ENCODE results near the gene ANTXRL. TPM values are rescaled to one million over a fixed set of nuclear protein-coding genes. Genes with fewer than 3 reads are reported as not detected.

Gene ANTXRL
- total and polyA plus RNA-seq, 10 of the 15 experiments (the other 5 are each of a cell fraction or from before 2014, with no cell fraction given), result not detected

DNA sequence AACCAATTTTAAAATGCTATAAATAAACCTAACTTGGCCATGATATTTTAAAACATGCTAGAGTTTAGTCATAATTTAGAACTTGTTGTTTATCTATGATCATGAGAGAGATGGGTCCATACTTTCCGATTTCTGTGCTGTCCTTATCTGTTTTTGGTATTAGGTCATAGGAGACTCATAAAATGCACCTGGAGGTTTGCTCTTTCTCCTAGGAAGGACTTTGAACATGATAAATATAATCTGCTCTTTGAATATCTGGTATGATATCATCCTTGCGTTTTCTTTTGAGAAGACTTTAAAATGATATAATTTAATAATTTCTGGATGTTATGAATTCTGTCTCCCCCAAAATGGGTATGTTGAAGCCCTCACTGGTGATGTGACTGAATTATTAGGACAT lies 9.0 kb upstream of the ANTXRL start:
- TF ChIP-seq SREBF2 (IDR thresholded peaks at IDR 0.05; ENCODE audit: low read length), result no peak
- no peak for TF ChIP-seq NFYA (IDR thresholded peaks at IDR 0.05; ENCODE audit: borderline replicate concordance, low read depth, low read length)
- TF ChIP-seq TAF1 (IDR thresholded peaks at IDR 0.05; ENCODE audit: borderline replicate concordance, low read depth, low read length), result no peak
- TF ChIP-seq TCF7 (IDR thresholded peaks at IDR 0.05; ENCODE audit: borderline replicate concordance), result no peak
- TF ChIP-seq RB1 (IDR thresholded peaks at IDR 0.05; ENCODE audit: borderline replicate concordance), result no peak
- no peak for TF ChIP-seq SIX5 (IDR thresholded peaks at IDR 0.05; ENCODE audit: low read depth, low read length, severe bottlenecking)
- TF ChIP-seq, protein P1, sequence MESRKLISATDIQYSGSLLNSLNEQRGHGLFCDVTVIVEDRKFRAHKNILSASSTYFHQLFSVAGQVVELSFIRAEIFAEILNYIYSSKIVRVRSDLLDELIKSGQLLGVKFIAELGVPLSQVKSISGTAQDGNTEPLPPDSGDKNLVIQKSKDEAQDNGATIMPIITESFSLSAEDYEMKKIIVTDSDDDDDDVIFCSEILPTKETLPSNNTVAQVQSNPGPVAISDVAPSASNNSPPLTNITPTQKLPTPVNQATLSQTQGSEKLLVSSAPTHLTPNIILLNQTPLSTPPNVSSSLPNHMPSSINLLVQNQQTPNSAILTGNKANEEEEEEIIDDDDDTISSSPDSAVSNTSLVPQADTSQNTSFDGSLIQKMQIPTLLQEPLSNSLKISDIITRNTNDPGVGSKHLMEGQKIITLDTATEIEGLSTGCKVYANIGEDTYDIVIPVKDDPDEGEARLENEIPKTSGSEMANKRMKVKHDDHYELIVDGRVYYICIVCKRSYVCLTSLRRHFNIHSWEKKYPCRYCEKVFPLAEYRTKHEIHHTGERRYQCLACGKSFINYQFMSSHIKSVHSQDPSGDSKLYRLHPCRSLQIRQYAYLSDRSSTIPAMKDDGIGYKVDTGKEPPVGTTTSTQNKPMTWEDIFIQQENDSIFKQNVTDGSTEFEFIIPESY (IDR thresholded peaks at IDR 0.05), result no peak
- no peak for TF ChIP-seq SP1 (IDR thresholded peaks at IDR 0.05; ENCODE audit: low read depth, low read length)
- TF ChIP-seq, protein P2, sequence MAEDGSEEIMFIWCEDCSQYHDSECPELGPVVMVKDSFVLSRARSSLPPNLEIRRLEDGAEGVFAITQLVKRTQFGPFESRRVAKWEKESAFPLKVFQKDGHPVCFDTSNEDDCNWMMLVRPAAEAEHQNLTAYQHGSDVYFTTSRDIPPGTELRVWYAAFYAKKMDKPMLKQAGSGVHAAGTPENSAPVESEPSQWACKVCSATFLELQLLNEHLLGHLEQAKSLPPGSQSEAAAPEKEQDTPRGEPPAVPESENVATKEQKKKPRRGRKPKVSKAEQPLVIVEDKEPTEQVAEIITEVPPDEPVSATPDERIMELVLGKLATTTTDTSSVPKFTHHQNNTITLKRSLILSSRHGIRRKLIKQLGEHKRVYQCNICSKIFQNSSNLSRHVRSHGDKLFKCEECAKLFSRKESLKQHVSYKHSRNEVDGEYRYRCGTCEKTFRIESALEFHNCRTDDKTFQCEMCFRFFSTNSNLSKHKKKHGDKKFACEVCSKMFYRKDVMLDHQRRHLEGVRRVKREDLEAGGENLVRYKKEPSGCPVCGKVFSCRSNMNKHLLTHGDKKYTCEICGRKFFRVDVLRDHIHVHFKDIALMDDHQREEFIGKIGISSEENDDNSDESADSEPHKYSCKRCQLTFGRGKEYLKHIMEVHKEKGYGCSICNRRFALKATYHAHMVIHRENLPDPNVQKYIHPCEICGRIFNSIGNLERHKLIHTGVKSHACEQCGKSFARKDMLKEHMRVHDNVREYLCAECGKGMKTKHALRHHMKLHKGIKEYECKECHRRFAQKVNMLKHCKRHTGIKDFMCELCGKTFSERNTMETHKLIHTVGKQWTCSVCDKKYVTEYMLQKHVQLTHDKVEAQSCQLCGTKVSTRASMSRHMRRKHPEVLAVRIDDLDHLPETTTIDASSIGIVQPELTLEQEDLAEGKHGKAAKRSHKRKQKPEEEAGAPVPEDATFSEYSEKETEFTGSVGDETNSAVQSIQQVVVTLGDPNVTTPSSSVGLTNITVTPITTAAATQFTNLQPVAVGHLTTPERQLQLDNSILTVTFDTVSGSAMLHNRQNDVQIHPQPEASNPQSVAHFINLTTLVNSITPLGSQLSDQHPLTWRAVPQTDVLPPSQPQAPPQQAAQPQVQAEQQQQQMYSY (CRISPR knock-in tag; IDR thresholded peaks at IDR 0.05), result no peak
- TF ChIP-seq, protein P3, sequence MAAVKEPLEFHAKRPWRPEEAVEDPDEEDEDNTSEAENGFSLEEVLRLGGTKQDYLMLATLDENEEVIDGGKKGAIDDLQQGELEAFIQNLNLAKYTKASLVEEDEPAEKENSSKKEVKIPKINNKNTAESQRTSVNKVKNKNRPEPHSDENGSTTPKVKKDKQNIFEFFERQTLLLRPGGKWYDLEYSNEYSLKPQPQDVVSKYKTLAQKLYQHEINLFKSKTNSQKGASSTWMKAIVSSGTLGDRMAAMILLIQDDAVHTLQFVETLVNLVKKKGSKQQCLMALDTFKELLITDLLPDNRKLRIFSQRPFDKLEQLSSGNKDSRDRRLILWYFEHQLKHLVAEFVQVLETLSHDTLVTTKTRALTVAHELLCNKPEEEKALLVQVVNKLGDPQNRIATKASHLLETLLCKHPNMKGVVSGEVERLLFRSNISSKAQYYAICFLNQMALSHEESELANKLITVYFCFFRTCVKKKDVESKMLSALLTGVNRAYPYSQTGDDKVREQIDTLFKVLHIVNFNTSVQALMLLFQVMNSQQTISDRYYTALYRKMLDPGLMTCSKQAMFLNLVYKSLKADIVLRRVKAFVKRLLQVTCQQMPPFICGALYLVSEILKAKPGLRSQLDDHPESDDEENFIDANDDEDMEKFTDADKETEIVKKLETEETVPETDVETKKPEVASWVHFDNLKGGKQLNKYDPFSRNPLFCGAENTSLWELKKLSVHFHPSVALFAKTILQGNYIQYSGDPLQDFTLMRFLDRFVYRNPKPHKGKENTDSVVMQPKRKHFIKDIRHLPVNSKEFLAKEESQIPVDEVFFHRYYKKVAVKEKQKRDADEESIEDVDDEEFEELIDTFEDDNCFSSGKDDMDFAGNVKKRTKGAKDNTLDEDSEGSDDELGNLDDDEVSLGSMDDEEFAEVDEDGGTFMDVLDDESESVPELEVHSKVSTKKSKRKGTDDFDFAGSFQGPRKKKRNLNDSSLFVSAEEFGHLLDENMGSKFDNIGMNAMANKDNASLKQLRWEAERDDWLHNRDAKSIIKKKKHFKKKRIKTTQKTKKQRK (IDR thresholded peaks at IDR 0.05; ENCODE audit: low read depth, low read length), result no peak
- TF ChIP-seq ZNF217 (IDR thresholded peaks at IDR 0.05), result no peak
- no peak for TF ChIP-seq BRCA1 (IDR thresholded peaks at IDR 0.05; ENCODE audit: low read depth, low read length)
- no peak for TF ChIP-seq POLR2AphosphoS2 (IDR thresholded peaks at IDR 0.05; ENCODE audit: low read depth, low read length)
- H3K27me3 ChIP-seq (replicated peaks in 1 of 2; ENCODE audit: control insufficient read depth in 2 of 2, insufficient read depth in 2 of 2, low read length in 1 of 2), result peaks cover 0 to under 1% of the 10 kb centered on the region in 2 experiments; a peak in 1 of 4 replicates
- no peaks in the 10 kb centered on the region for H3K9me3 ChIP-seq (replicated peaks; ENCODE audit: control insufficient read depth, insufficient read depth, low read length)
- intact Hi-C loops (cut with micrococcal nuclease; ENCODE audit: unreplicated experiment) (no loop called here), in situ Hi-C loops (cut with MboI) (no loop called here)
- no peak for FAIRE-seq
- ChIA-PET RAD21 (ENCODE audit: unreplicated experiment) (no interaction called here), POLR2A (no interaction called here), CTCF (no interaction called here), SMC1A (ENCODE audit: uncharacterized antibody, unreplicated experiment) (no interaction called here)
- H2AFZ ChIP-seq (ENCODE audit: control insufficient read depth, low read depth, low read length), result no peak overlapping the region
- 97% methylated on average over 2 of the region's 2 CpGs for WGBS (ENCODE audit: insufficient coverage, insufficient replicate concordance, low lambda C conversion rate, missing lambda C conversion rate)
- H4K20me1 ChIP-seq (ENCODE audit: control insufficient read depth, insufficient read depth), result no peaks in the 10 kb centered on the region
- no peak overlapping the region for H3K27ac ChIP-seq (ENCODE audit: control insufficient read depth, insufficient read depth)
- H3K4me1 ChIP-seq (ENCODE audit: control insufficient read depth, insufficient read depth, low read length), result no peaks in the 10 kb centered on the region
- no peak for DNase-seq (ENCODE audit: low read depth, low spot score)
- H3K79me2 ChIP-seq (ENCODE audit: control insufficient read depth, insufficient read depth, low read length), result no peaks in the 10 kb centered on the region
- no peak overlapping the region for H3K9ac ChIP-seq (ENCODE audit: control insufficient read depth, insufficient read depth, low read length)
- no peak for ATAC-seq
- H3K4me3 ChIP-seq, result no peak overlapping the region
- no peak overlapping the region for H3K4me2 ChIP-seq (ENCODE audit: control insufficient read depth, insufficient read depth)
- H3K36me3 ChIP-seq (ENCODE audit: control insufficient read depth in 2 of 2, insufficient read depth in 2 of 2, low read length in 1 of 2), result no peaks in the 10 kb centered on the region
- BruUV-seq (replicated peaks), result no TSS peak
